IMR-90 (cell line): Measurements from ENCODE around the gene GLRX2. TPM values are rescaled to one million over a fixed set of nuclear protein-coding genes. Genes with fewer than 3 reads are reported as not detected.

Experiments
- ATAC-seq: fragments of 200-7000 bp; cut with Tn5 transposase; 2 replicates; pipeline ENCODE4 v1.9.1; 2020; ENCODE audit warnings: low read depth, mild to moderate bottlenecking, moderate library complexity
- BruUV-seq: library from RNA; stranded (reverse); fragments of 400-500 nt; replicated peaks from 2 replicates; lab custom pipeline; 2021; lab: Mats Ljungman, UMichigan
- CTCF ChIA-PET: fragments of 300-600 bp; formaldehyde crosslinking; extraction: SDS; loops from one replicate; lab custom pipeline; 2021; ENCODE audit warnings: antibody characterized with exemption; lab: Yijun Ruan, JAX
- POLR2A ChIA-PET: fragments of 300-600 bp; sonication (Branson Sonifier 250); formaldehyde crosslinking; loops from one replicate; lab custom pipeline; 2022; ENCODE audit warnings: antibody characterized with exemption; ENCODE audit not compliant: unreplicated experiment; lab: Charles Lee
- DNase-seq: peaks from one replicate; pipeline ENCODE4 v3.0.0; 2013
- H2AFZ ChIP-seq: replicated peaks from 2 replicates; pipeline ENCODE3; 2013; ENCODE audit warnings: low read length, mild to moderate bottlenecking; ENCODE audit not compliant: poor library complexity
- H2AK5ac ChIP-seq: 2 replicates; pipeline ENCODE4 v1.6.1; 2013; ENCODE audit warnings: low read depth, low read length, inconsistent platforms
- H2AK9ac ChIP-seq: replicated peaks from 2 replicates; pipeline ENCODE3; 2013; ENCODE audit warnings: mild to moderate bottlenecking, low read depth, low read length, moderate library complexity; ENCODE audit not compliant: poor library complexity
- H2BK120ac ChIP-seq: 2 replicates; pipeline ENCODE4 v1.6.1; 2013; ENCODE audit warnings: low read depth, low read length, inconsistent platforms
- H2BK15ac ChIP-seq: 3 replicates; pipeline ENCODE4 v1.6.1; 2013; ENCODE audit warnings: low read depth, low read length, inconsistent platforms
- H2BK20ac ChIP-seq: 2 replicates; pipeline ENCODE4 v1.6.1; 2013; ENCODE audit warnings: low read depth, mild to moderate bottlenecking, inconsistent platforms, low read length, moderate library complexity
- H2BK5ac ChIP-seq: 2 replicates; pipeline ENCODE4 v1.6.1; 2013; ENCODE audit warnings: mild to moderate bottlenecking, low read depth, low read length, inconsistent platforms; ENCODE audit not compliant: poor library complexity, severe bottlenecking
- H3K14ac ChIP-seq: replicated peaks from 2 replicates; pipeline ENCODE4 v1.6.1; 2013; ENCODE audit warnings: low read depth, low read length, inconsistent platforms
- H3K18ac ChIP-seq: 2 replicates; pipeline ENCODE4 v1.6.1; 2013; ENCODE audit warnings: low read depth, low read length, control low read depth
- H3K23ac ChIP-seq: 2 replicates; pipeline ENCODE4 v1.6.1; 2013; ENCODE audit warnings: low read depth, low read length, inconsistent platforms
- H3K27ac ChIP-seq: 2 replicates; pipeline ENCODE4 v1.5.1; 2013; ENCODE audit warnings: mild to moderate bottlenecking, control low read depth, low read length; ENCODE audit not compliant: insufficient read depth
- H3K27me3 ChIP-seq: 2 replicates; pipeline ENCODE4 v1.6.1; 2013; ENCODE audit warnings: low read length; ENCODE audit not compliant: control insufficient read depth, insufficient read depth
- H3K36me3 ChIP-seq: 2 replicates; pipeline ENCODE4 v1.6.1; 2013; ENCODE audit warnings: low read length, mixed read lengths; ENCODE audit not compliant: control insufficient read depth, insufficient read depth
- H3K4ac ChIP-seq: 2 replicates; pipeline ENCODE4 v1.6.1; 2013; ENCODE audit warnings: low read depth, low read length, inconsistent platforms
- H3K4me1 ChIP-seq: 2 replicates; pipeline ENCODE4 v1.6.1; 2013; ENCODE audit warnings: low read length, mixed read lengths; ENCODE audit not compliant: control insufficient read depth, insufficient read depth
- H3K4me2 ChIP-seq: 2 replicates; pipeline ENCODE4 v1.6.1; 2013; ENCODE audit warnings: low read depth, mild to moderate bottlenecking, control low read depth, low read length, moderate library complexity
- H3K4me3 ChIP-seq: 2 replicates; pipeline ENCODE4 v1.5.1; 2013; ENCODE audit warnings: low read depth, mild to moderate bottlenecking, control low read depth, low read length, moderate library complexity; ENCODE audit not compliant: insufficient read depth
- H3K56ac ChIP-seq: 2 replicates; pipeline ENCODE4 v1.6.1; 2013; ENCODE audit warnings: low read length, inconsistent platforms; ENCODE audit not compliant: insufficient read depth; ENCODE audit errors: extremely low read depth
- H3K79me1 ChIP-seq, 2 experiments: 2 replicates each; pipeline ENCODE4 v1.6.1; 2013; ENCODE audit warnings: low read length in 2 of 2, inconsistent platforms in 1 of 2, low read depth in 1 of 2
- H3K9ac ChIP-seq: 2 replicates; pipeline ENCODE4 v1.6.1; 2013; ENCODE audit warnings: low read depth, low read length, control low read depth
- H3K9me1 ChIP-seq: 2 replicates; pipeline ENCODE4 v1.6.1; 2013; ENCODE audit warnings: low read length, inconsistent platforms; ENCODE audit not compliant: insufficient read depth
- H3K9me3 ChIP-seq: 2 replicates; pipeline ENCODE4 v1.6.1; 2013; ENCODE audit warnings: low read length; ENCODE audit not compliant: control insufficient read depth, insufficient read depth
- H4K20me1 ChIP-seq: 2 replicates; pipeline ENCODE4 v1.6.1; 2013; ENCODE audit warnings: low read length, inconsistent platforms; ENCODE audit not compliant: insufficient read depth
- H4K5ac ChIP-seq: 2 replicates; pipeline ENCODE4 v1.6.1; 2013; ENCODE audit warnings: mild to moderate bottlenecking, low read depth, low read length, control low read depth
- H4K8ac ChIP-seq, 2 experiments: 2 replicates each; pipeline ENCODE4 v1.6.1; 2013; ENCODE audit warnings: low read depth in 2 of 2, low read length in 2 of 2, control low read depth in 1 of 2, inconsistent platforms in 1 of 2
- H4K91ac ChIP-seq: 2 replicates; pipeline ENCODE4 v1.6.1; 2013; ENCODE audit warnings: low read depth, low read length, inconsistent platforms; ENCODE audit not compliant: insufficient read depth
- BHLHE40 ChIP-seq: fragments of 150-350 bp; IDR thresholded peaks from 2 replicates; pipeline ENCODE4 v1.6.1; 2016; ENCODE audit warnings: mild to moderate bottlenecking, low read depth, low read length
- CEBPB ChIP-seq: IDR thresholded peaks from 2 replicates; pipeline ENCODE4 v1.6.1; 2012; ENCODE audit warnings: low read depth, low read length, improper control_type of control experiment
- CHD1 ChIP-seq: IDR thresholded peaks from 2 replicates; pipeline ENCODE4 v1.6.1; 2012; ENCODE audit warnings: low read depth, low read length, improper control_type of control experiment
- CTCF ChIP-seq: conservative IDR thresholded peaks from 2 replicates; pipeline ENCODE4 v1.5.1; 2012; ENCODE audit warnings: mild to moderate bottlenecking, low read depth, low read length, improper control_type of control experiment
- ELK1 ChIP-seq: fragments of 150-350 bp; IDR thresholded peaks from 2 replicates; pipeline ENCODE4 v1.6.1; 2016; ENCODE audit warnings: low read depth, mild to moderate bottlenecking, low read length, moderate library complexity, borderline replicate concordance
- FOS ChIP-seq: fragments of 150-350 bp; IDR thresholded peaks from 2 replicates; pipeline ENCODE4 v1.6.1; 2016; ENCODE audit warnings: low read depth, low read length
- MAFK ChIP-seq: IDR thresholded peaks from 2 replicates; pipeline ENCODE4 v1.6.1; 2012; ENCODE audit warnings: low read depth, low read length, improper control_type of control experiment
- MAZ ChIP-seq: IDR thresholded peaks from 2 replicates; pipeline ENCODE4 v1.6.1; 2012; ENCODE audit warnings: low read depth, mild to moderate bottlenecking, low read length, improper control_type of control experiment, moderate library complexity, borderline replicate concordance
- MXI1 ChIP-seq: IDR thresholded peaks from 2 replicates; pipeline ENCODE4 v1.6.1; 2012; ENCODE audit warnings: low read depth, mild to moderate bottlenecking, low read length, moderate library complexity, borderline replicate concordance
- NFE2L2 ChIP-seq: fragments of 150-350 bp; IDR thresholded peaks from 2 replicates; pipeline ENCODE4 v1.6.1; 2016; ENCODE audit warnings: low read depth, mild to moderate bottlenecking, low read length
- POLR2A ChIP-seq: IDR thresholded peaks from 2 replicates; pipeline ENCODE4 v1.6.1; 2012; ENCODE audit warnings: mild to moderate bottlenecking, low read depth, low read length
- RAD21 ChIP-seq: IDR thresholded peaks from 2 replicates; pipeline ENCODE4 v1.6.1; 2012; ENCODE audit warnings: low read length, improper control_type of control experiment
- RCOR1 ChIP-seq: IDR thresholded peaks from 2 replicates; pipeline ENCODE4 v1.6.1; 2012; ENCODE audit warnings: mild to moderate bottlenecking, low read length, improper control_type of control experiment; ENCODE audit not compliant: insufficient replicate concordance
- RFX5 ChIP-seq: IDR thresholded peaks from 2 replicates; pipeline ENCODE4 v1.8.0; 2012; ENCODE audit warnings: low read depth, mild to moderate bottlenecking, low read length, moderate library complexity
- USF2 ChIP-seq: fragments of 150-350 bp; IDR thresholded peaks from 2 replicates; pipeline ENCODE4 v1.6.1; 2017; ENCODE audit warnings: mild to moderate bottlenecking, antibody characterized with exemption, low read length, low read depth
- dilution Hi-C: fragments of 300-500 bp; cut with HindIII; formaldehyde crosslinking; loops from one replicate; pipeline ENCODE4 v1.14.3; 2018; ENCODE audit warnings: low sequenced_read_pairs; ENCODE audit not compliant: unreplicated experiment
- in situ Hi-C: fragments of 300-500 bp; cut with MboI; formaldehyde crosslinking; loops from 3 replicates; pipeline ENCODE4 v1.14.3; 2019; ENCODE audit warnings: low sequenced_read_pairs, inconsistent platforms, mixed read lengths
- intact Hi-C: fragments of 100-400 bp; cut with micrococcal nuclease; formaldehyde crosslinking; loops from 2 replicates; pipeline ENCODE4 v1.10.0; 2022
- polyA plus RNA-seq, 3 experiments: library from polyadenylated mRNA; depleted of rRNA; stranded (reverse); fragments of >200 nt; gene quantifications; 2 replicates each; pipeline ENCODE4 v1.2.3, GENCODE V29; 2012; ENCODE audit warnings: low replicate concordance in 1 of 3
- total RNA-seq: library from RNA; depleted of rRNA; stranded (reverse); fragments of >200 nt; gene quantifications from 2 replicates; pipeline ENCODE4 v1.2.3, GENCODE V29; 2012

GLRX2 gene
- total and polyA plus RNA-seq, 2 of the 4 experiments (the other 2 are of a cell fraction): 2.0 to 15.9 TPM

- Histone ChIP-seq H3K56ac (no peak overlapping the region), H3K36me3 (peaks cover 8% of the 10 kb centered on the region), H3K14ac (no peak overlapping the region), H4K20me1 (peaks cover 19% of the 10 kb centered on the region; the same call in 1 of the 2 replicates), H3K23ac (no peak overlapping the region), H4K91ac (no peak overlapping the region), H3K9ac (no peak overlapping the region), H2BK20ac (no peak overlapping the region), H2AFZ (no peak overlapping the region), H3K9me3 (no peaks in the 10 kb centered on the region), H2BK120ac (no peak overlapping the region), H2AK9ac (no peak overlapping the region), H3K27ac (no peak overlapping the region), H3K79me1 (peaks cover 32 to 58% of the 10 kb centered on the region in 2 experiments), H2AK5ac (no peak overlapping the region), H4K5ac (no peak overlapping the region), H3K4me3 (no peak overlapping the region), H3K27me3 (no peaks in the 10 kb centered on the region), H3K4ac (no peak overlapping the region), H3K18ac (no peak overlapping the region), H3K4me2 (no peak overlapping the region), H2BK5ac (no peak overlapping the region), H2BK15ac (no peak overlapping the region), H3K9me1 (peaks cover 6% of the 10 kb centered on the region), H3K4me1 (peaks cover 3% of the 10 kb centered on the region), H4K8ac (no peak overlapping the region)
- no peak for DNase-seq
- dilution Hi-C loops: no loop called here
- intact Hi-C loops: no loop called here
- ChIA-PET CTCF (no interaction called here), POLR2A (no interaction called here)
- no peak for ATAC-seq
- in situ Hi-C loops: no loop called here
- TF ChIP-seq POLR2A: no peak
- no peak for TF ChIP-seq MAZ
- no peak for TF ChIP-seq RFX5
- TF ChIP-seq MAFK: no peak
- no peak for TF ChIP-seq NFE2L2
- TF ChIP-seq CHD1: no peak
- no peak for TF ChIP-seq USF2
- TF ChIP-seq RCOR1: no peak
- no peak for TF ChIP-seq BHLHE40
- no peak for TF ChIP-seq CEBPB
- TF ChIP-seq CTCF: no peak
- TF ChIP-seq FOS: no peak
- no peak for TF ChIP-seq ELK1
- TF ChIP-seq MXI1: no peak
- TF ChIP-seq RAD21: no peak
- no TSS peak for BruUV-seq
Observed at GRCh38 chr1:193068013-193068412, 37.2 kb downstream of the GLRX2 start.
